ENCODE results near the gene HOMER1.
"Not testable (repeated sequence)": the region's sequence is repeated elsewhere in the genome, so short reads cannot be mapped to it uniquely, and the experiment has no call there.

HOMER1 gene

DNA sequence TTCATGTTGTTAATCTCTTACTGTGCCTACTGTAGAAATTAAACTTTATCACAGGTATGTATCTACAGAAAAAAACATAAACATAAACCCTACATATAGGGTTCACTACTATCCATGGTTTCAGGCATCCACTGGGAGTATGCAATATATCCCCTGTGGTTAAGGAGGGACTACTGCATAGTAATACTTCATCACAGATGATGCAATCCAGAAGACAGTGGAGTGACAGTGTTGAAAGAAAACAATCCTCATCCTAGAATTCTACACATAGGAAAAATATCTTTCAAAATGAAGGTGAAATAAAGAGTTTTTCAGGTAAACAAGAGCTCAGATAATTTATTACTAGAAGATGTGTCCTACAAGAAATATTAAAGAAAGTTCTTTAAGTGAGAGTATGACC is 105.9 kb downstream of the HOMER1 start:
- no peak for DNase-seq

DNA sequence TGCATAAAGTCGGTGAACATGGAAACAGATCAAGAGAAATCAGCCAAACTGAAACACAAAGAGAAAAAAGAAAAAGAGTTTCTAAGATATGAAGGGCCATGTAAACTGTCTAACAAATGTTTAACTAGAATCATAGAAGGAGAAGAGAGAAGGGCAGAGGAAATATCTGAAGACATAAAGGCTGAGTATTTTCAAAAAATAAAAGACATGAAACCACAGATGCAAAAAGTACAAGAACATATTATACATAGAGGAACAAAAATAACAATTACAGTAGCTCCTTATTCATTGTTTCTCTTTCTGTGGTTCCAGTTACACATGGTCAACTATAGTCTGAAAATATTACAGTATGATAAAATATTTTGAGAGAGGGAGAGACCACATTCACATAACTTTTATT is 106.3 kb downstream of the HOMER1 start:
- DNase-seq = no peak

DNA sequence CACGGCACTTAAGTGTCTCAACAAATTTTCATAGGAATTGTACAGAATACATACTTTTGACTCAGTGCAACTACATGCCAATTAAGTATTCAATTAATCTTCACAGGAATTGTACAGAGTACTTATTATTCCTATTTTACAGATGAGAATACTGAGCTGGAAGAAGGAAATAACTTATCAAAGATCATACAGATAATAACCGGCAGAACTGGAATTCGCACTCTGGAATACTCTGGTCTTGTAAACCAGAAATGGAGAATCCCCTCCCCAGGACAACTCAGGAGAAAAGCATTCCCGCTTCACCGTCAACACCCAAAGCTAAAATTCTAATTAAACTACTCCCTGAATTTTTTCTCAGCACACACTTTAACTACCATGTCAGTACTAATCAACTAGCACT is 112.7 kb downstream of the HOMER1 start:
- DNase-seq = no peak

DNA sequence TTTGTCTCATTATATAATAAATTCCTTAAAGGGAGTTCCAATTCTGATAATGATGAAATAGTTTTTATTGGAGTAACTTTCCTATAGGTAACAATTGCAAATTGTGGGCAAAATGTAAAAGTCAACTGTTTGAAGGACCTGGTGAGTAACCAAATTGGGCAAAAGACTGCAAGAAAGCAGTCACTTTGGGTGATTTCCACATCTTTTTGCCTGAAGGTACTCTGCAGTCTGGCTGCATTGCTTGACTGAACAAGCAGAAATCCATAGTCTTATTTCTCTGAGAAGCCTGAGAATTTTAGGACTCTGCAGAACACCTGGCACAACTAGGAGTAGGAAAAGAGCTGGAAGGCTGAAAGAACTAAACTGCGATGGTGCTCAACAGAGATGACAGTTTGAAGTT is 114.9 kb downstream of the HOMER1 start:
- DNase-seq = no peak

DNA sequence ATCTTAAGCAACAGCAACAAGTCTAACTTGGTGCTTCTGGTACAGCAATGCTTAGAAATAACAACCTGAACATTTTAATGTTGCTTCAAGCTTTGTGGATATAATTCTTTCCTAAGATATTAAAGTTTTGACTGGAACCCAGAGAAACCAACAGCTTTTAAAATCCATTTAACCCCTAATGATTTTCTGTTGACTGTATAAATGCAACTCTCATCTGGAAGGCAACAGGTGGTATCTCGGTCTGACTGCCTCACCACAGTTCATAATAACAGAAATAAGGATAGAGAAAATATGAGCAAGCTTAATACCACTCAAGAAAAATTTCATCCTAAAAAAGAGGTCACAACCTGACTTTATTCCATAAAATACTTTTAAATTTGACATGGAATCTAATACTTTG is 116.9 kb downstream of the HOMER1 start:
- no peak for DNase-seq

DNA sequence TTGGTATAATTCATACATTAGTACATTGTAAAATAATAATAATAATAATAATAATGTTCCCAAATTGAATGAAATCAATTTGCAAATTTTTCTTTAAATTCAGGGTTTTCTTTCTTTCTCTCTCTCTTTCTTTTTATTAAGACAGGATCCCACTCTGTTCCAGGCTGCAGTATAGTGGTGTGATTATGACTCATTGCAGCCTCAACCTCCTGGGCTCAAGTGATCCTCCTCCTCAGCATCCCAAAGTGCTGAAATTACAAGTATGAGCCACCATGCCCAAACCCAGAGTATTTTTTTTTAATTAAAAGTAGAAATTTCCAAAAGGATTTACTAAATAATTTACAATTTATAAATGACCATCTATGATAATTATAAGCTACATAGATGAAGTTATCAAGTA is 117.7 kb downstream of the HOMER1 start:
- DNase-seq = no peak

DNA sequence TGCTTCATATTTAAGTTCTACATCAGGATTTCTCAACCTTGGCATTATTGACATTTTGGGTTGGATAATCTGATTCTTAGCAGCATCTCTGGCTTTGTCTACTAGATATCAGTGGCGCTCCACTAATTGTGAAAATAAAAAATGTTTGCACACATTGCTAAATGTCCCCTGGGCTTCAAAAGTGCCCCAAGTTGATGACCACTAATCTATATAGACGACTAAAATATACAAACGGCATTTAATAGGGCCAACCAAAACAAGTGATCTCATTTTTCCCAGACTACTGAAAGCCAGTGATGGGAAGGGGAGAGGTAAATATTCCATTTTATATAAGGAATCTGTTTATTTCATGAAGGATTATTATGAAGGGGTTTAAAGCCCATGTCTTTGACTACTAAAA is 118.6 kb downstream of the HOMER1 start:
- DNase-seq = no peak

DNA sequence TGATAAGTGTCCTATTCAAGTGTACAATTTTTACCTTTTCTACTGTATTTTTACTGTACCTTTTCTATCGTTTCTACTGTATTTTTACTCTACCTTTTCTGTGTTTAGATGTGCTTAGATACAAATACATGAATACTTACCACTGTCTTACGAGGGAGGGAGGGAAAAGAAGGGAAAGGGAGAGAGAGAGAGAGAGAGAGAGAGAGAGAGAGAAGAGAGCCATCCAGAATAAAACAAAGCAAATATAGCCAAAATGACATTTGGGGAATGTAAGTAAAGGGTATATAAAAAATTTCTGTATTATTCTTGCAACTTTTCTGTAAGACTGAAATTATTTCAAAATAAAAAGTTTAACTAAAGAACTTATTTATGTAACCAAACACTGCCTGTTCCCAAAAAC is 121.2 kb downstream of the HOMER1 start:
- no peak for DNase-seq

DNA sequence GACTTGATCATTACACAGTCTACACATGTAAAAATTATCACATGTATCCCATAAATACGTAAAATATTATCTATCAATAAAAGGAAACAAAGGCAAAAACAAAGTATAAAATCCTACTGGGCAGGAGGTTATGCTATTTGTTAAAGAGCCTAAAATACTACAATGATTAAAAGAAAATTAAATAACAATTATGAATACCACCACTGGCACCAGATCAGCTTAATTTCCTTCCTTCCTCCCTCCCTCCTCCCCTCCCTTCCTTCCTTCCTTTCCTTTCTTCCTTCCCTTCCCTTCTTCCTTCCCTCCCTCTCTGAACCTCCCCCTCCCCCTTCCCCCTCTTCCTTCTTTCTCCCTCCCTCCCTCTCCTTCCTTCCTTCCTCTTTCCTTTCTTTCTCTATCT is 127.3 kb downstream of the HOMER1 start:
- DNase-seq = no peak

DNA sequence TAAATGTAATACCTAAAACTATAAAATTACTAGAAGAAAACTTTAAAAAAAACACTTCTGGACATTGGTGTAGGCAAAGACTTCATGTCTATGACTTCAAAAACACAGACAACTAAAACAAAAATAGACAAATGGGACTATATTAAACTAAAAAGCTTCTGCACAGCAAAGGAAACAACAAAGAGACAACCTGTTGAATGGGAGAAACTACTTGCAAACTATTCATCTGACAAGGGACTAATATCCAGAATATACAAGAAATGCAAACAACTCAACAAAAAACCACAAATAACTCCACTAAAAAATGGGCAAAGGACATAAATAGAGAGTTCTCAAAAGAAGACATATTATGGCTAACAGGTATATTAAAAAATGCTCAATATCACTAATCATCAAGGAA is 128.8 kb downstream of the HOMER1 start:
- DNase-seq = not testable (repeated sequence)

DNA sequence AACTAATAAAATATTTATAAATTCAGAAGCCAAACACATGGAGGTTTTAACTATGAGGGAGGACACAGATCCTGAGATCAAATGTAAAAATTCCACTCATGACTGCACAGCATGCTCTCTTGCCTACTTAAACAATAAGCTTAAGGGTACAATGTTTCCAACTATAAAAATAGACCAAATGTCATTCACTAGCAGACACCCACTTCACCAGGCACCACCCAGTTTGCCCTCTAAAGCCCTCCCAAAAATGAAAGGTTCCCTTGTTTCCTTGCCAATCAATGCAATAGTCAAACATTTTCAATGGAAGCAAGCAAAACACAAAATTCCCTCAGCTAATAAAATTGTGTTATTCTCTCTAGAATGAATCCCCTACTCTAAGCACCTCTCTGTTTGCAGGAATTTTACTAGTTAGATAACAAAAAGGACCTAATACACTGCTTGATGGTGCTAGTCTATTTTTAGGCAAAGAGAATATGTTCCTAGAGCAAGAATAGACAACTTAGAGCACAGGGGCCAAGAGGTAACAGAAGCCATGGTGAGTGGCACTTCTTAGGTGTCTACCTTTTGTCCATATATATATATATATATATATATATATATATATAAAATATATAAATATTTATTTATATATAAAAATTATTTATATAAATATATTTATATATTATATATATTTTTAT is 135.3 kb downstream of the HOMER1 start:
- DNase-seq = no peak

DNA sequence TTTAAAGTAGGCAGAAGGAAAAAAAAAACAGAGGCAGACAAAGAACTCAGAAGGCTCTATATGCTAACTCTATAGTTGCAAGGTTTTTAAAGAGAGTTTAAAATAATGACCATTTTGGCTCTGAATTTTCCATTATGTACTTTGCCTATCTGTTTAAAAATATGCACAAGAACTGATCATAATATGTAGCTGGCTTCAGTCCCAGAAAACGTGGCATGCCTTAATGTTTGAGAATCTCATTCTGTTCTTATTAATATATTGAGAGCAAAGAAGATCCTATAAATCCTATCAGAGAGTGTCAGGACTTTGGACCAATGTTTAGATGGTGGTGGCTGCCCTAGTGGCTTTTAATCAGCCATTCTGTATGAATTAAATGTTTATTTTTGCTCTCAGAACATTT is 156.5 kb downstream of the HOMER1 start:
- DNase-seq = no peak

DNA sequence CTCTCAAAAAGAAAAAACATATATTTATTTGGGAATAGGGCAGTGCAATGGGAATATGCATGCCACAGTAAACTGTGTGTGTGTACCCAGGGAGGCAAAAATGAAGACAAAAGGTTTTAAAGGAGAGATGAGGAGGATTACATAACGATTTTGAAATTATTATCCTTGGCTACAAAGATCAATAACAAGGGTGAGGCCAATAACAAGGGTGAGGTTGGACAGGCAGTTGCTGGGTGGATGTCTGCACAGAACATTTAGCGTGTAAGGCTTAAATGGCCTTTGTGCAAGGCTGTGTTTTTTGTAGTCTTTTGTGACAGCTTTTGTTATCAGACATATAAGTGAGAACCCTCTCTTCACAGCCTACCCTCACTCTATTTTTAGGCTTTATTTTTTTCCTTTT is 164.1 kb downstream of the HOMER1 start:
- no peak for DNase-seq

DNA sequence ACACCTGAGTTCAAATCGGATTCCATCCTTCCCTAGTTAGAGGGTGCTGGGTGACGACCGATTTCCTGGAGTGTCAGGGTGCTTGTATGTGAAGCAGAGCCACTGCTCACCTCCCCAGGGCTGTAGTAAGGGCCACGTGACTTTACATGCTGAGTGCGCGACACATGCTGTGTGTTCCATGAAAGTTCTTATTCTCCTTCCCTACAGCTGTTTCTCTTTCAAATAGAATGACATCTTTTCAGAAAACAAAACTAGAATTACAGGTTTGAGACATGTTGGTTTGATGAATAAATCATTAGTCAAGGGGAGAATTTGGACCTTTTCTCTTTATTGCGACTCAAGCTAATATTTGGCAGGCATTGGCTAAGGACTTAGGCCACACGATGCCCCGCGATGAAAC is 164.9 kb downstream of the HOMER1 start:
- no peak for DNase-seq

DNA sequence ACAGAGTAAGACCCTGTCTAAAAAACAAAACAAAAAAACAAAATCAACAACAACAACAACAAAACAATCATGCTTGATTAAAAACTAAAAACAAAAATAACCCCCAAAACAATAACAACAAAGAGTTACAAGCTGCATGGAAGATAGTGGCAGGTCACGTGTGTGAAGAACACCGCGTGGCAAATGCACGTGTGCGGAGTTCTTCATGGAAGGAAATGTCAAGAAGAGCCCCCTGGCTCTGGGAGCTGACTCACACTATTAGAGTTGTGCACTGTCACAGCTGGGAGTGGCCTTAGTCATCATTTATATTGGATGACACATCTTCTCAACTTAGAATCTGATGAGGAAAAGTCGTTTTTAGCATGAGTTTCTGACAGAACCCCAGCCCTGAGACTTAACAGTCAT is 167.5 kb downstream of the HOMER1 start:
- no peak for DNase-seq

DNA sequence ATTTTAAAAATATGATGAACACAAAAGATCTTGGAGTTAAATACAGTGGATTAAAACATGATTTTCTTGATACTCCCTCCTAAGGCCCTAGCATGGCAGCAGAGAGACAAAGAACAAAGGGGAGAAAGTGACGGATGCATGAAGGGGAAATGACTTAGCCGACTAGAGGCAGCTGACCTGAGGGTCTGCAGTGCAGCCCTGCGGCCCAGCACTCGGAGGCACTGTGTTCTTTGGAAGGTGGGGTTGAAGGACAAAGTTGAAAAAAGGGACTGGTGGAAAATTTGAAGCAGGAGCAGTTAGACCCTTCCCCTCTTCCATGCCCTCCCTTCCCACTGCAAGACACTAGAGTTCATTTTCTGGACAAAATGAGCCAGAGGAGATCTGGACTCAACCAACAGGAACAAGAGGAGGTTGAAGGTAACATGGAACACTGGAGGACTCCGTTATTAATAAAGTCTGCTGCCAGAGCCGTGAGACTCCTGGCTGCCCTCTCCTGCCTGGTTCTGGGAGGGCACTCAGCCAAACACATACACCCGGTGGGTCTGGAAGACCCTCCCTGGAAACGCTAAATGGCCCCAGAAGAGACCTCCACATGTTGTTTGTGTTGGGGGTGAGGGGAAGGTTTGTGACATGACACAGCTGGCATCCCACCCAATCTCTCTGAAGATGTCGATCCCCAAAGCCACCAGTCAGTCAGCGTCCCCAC is 179.9 kb downstream of the HOMER1 start:
- DNase-seq = no peak

DNA sequence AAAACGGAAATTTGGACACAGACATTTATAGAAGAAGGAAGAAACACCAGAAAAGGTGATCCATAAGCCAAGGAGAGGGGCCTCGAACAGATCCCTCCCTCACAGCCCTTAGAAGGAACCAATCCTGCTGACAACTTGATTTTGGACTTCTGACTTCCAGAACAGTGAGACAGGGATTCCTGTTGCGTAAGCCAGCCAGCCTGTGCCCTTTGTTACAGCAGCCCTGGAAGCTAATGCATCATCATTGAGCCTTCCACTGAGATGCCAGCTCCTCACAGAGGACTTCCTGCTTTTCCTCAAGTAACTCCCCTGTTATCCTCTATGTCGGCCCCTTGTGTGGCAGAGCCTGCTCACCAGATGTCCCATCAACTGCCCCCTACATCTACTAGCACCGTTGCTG is 183.9 kb downstream of the HOMER1 start:
- DNase-seq = no peak

DNA sequence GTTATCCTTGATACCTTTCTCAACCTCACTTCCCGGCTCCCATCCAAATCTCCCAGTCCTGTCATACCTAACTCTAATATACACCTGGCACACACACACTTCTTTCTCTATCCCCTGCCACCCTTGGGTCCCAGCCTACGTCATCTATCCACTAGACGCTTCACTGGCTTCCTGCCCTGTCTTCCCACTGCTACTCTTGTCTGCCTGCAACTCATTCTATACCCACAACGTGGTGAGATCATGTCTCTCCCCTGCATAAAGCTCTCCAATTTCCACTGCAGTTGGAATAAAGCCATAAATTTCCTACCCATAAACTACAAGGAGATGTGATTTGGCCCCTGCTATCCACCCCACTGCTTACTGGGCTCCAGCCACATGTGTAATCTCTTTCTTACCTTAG is 184.5 kb downstream of the HOMER1 start:
- DNase-seq = no peak
